ENCODE results near the gene MMP24.
"Not testable (repeated sequence)": the region's sequence is repeated elsewhere in the genome, so short reads cannot be mapped to it uniquely, and the experiment has no call there.

Gene MMP24

DNA sequence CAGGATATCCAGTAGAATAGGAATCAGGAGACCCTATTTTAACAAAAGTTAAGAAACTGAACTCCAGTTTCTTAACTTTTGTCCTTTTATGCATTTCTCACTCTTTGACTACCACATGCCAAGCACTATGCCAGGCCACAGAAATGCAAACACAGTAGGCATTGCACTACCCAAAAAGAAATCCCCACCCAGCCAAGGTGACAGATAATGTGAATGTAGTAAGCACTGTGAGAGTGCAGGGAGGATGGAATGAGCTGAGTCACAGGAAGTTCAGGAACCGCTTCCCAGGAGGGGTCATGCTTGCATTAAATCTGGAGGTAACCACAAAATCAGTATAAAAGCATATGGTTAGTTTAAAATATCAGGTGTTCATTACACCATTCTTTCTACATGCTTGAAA is 85.8 kb downstream of the MMP24 start:
- Histone ChIP-seq H3K27ac (ENCODE audit: low read length) (no peak overlapping the region), H3K4me1 (ENCODE audit: control insufficient read depth, low read depth, low read length) (peaks cover 13% of the 10 kb centered on the region), H3K36me3 (ENCODE audit: control insufficient read depth, low read depth, low read length) (no peaks in the 10 kb centered on the region), H3K9me3 (ENCODE audit: control insufficient read depth, low read depth, low read length) (no peaks in the 10 kb centered on the region), H3K9ac (ENCODE audit: low read length) (no peak overlapping the region), H3K4me3 (ENCODE audit: low read length) (no peak overlapping the region), H3K27me3 (ENCODE audit: control insufficient read depth, insufficient read depth, low read length) (no peaks in the 10 kb centered on the region)

DNA sequence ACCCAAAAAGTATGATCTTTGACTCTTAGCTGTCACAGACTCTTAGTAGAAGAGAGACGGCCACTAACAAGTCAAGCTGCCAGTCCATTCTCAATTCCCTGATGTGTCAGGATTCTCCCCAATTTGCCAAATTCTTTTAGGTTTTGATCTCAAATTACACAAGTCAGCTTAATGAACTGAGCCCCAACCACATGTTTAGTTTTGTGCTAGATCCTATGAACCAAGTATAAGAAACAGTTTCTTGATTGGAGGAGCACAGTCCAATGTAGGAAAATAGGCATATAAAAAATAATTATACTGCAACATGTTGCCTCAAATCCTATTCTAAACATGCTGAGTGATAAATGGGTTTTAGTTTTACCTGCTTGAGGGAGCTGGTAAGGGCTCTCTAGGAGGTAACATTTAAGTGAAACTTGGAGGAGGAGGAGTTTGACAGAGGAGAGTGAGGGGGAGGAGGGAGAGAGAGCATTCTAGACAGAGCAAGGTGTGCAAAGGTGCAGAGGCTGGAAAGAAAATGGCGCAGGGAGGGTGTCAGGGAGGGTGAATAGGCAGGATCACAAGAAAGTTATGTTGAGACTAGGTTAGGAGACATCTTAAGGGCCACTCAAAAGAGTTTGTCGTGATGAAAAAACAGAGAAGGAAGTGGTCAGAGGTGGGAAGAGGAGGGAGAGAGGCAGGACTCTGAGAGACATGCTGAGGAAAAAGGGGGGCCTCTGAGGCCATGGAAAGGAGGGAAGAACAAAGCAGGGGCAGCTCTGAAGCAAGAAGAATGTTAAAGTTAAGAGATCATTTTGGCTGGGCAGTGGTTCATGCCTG is 88.5 kb downstream of the MMP24 start:
- Histone ChIP-seq H3K4me1 (ENCODE audit: control insufficient read depth, low read depth, low read length) (peaks cover 13% of the 10 kb centered on the region), H3K27me3 (ENCODE audit: control insufficient read depth, insufficient read depth, low read length) (no peaks in the 10 kb centered on the region), H3K9me3 (ENCODE audit: control insufficient read depth, low read depth, low read length) (no peaks in the 10 kb centered on the region), H3K9ac (ENCODE audit: low read length) (no peak overlapping the region), H3K4me3 (ENCODE audit: low read length) (no peak overlapping the region), H3K27ac (ENCODE audit: low read length) (no peak overlapping the region), H3K36me3 (ENCODE audit: control insufficient read depth, low read depth, low read length) (no peaks in the 10 kb centered on the region)

DNA sequence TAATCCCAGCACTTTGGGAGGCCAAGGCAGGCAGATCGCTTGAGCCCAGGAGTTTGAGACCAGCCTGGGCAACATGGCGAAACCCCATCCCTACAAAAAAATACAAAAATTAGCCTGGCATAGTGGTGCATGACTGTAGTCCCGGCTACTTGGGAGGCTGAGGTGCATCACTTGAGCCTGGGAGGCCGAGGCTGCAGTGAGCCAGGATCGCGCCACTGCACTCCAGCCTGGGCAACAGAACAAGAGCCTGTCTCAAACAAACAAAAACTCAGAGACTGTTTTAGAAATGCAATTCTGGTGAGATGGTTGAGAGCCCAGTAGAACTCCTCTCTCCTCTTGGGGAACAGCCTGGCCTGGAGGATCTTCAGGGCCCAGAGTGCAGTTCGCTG is 89.1 kb downstream of the MMP24 start:
- H3K4me1 ChIP-seq (ENCODE audit: control insufficient read depth, low read depth, low read length): peaks cover 18% of the 10 kb centered on the region
- H3K4me3 ChIP-seq (ENCODE audit: low read length); H3K36me3 ChIP-seq (ENCODE audit: control insufficient read depth, low read depth, low read length); H3K27ac ChIP-seq (ENCODE audit: low read length); H3K27me3 ChIP-seq (ENCODE audit: control insufficient read depth, insufficient read depth, low read length); H3K9ac ChIP-seq (ENCODE audit: low read length); H3K9me3 ChIP-seq (ENCODE audit: control insufficient read depth, low read depth, low read length): not testable (repeated sequence)

DNA sequence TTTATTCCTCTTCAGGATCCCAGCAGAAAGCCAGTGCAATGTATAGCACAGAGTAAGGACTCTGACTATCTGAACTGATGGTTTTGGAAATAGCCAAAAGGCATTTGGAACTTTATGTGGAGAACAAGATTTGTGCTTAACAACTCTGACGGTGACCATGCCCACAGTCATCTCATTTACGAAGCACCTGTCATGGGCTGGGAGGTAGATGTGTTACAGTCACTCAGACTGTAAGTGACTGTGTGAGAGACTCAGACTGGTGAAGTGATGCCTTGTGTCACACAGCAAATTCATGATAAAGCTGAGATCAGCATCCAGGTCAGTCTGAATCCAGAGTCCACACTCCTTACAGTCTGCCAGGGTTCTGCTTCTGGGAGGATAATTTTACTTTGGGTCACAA is 89.6 kb downstream of the MMP24 start:
- Histone ChIP-seq H3K9me3 (ENCODE audit: control insufficient read depth, low read depth, low read length) (no peaks in the 10 kb centered on the region), H3K36me3 (ENCODE audit: control insufficient read depth, low read depth, low read length) (no peaks in the 10 kb centered on the region), H3K27ac (ENCODE audit: low read length) (no peak overlapping the region), H3K27me3 (ENCODE audit: control insufficient read depth, insufficient read depth, low read length) (no peaks in the 10 kb centered on the region), H3K4me1 (ENCODE audit: control insufficient read depth, low read depth, low read length) (peaks cover 21% of the 10 kb centered on the region), H3K4me3 (ENCODE audit: low read length) (no peak overlapping the region), H3K9ac (ENCODE audit: low read length) (no peak overlapping the region)

DNA sequence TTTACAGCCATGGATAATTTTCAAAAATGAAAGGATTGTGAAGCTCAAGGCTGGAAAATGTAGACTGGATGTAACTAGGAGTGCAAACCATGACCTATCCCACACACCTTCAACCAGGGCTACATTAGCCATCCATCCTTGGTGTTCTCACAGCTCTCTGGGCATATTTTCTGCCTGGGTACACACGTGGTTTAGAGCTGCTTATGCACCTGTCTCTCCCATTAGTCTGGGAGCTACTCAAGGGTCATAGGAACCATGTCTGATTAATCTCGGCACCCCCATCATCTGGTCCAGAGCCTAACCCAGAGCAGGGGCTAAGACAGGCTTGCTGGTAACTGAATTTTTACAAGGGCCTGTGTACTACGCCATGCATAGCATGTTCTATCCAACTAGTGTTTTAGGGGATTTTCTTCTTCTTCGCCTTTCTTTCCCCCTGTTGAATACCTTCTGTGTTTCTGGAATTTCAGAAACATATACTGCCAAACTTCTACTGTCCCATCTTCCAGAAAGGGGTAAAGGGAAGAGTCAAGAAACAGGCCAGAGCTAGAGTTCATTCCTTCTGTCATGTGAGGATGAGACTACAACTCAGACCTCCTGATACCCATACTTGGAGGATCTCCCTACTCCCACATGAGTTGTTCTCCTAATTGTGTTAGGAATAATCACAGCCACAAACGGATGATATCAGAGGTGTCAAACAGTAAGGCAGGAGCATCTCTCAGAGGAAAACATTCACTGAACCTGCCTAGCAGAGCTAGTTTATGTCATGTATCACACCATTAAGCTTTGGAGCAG is 91.1 kb downstream of the MMP24 start:
- Histone ChIP-seq H3K9me3 (ENCODE audit: control insufficient read depth, low read depth, low read length) (no peaks in the 10 kb centered on the region), H3K9ac (ENCODE audit: low read length) (no peak overlapping the region), H3K27ac (ENCODE audit: low read length) (no peak overlapping the region), H3K36me3 (ENCODE audit: control insufficient read depth, low read depth, low read length) (no peaks in the 10 kb centered on the region), H3K4me3 (ENCODE audit: low read length) (no peak overlapping the region), H3K27me3 (ENCODE audit: control insufficient read depth, insufficient read depth, low read length) (no peaks in the 10 kb centered on the region), H3K4me1 (ENCODE audit: control insufficient read depth, low read depth, low read length) (peaks cover 9% of the 10 kb centered on the region)

DNA sequence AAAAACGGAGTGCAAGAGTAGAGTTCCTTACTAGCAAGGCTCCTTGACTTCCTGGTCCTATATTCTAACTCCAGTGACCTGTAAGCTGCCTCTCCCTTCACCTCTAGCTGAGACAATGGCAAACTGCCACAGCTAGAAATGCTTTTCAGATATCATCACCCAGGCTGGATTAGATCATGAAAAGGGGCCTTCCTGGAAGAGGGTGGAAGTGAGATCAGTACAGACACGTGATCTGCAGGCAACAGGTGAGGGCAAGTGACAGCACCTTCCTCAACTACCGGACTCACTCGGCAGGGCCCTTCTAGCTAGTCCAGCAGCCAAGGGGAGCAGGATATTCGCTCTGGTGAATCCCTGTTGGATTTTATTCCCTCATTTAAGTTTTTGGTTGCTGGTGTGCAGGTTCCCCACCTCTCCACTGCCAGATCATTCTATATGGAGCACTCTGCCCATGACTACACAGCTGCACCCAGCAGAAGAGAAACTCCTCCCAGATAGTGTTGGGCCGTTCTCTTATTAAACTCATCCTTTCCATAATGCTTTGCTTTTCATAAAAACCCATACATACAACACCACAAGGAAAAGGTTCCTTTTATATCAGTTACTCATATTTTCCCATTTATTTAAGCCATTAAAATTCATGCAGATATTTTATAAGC is 92.1 kb downstream of the MMP24 start:
- H3K27me3 ChIP-seq (ENCODE audit: control insufficient read depth, insufficient read depth, low read length): no peaks in the 10 kb centered on the region
- peaks cover 8% of the 10 kb centered on the region for H3K4me1 ChIP-seq (ENCODE audit: control insufficient read depth, low read depth, low read length)
- H3K9ac ChIP-seq (ENCODE audit: low read length): no peak overlapping the region
- no peak overlapping the region for H3K27ac ChIP-seq (ENCODE audit: low read length)
- no peaks in the 10 kb centered on the region for H3K36me3 ChIP-seq (ENCODE audit: control insufficient read depth, low read depth, low read length)
- no peaks in the 10 kb centered on the region for H3K9me3 ChIP-seq (ENCODE audit: control insufficient read depth, low read depth, low read length)
- no peak overlapping the region for H3K4me3 ChIP-seq (ENCODE audit: low read length)

DNA sequence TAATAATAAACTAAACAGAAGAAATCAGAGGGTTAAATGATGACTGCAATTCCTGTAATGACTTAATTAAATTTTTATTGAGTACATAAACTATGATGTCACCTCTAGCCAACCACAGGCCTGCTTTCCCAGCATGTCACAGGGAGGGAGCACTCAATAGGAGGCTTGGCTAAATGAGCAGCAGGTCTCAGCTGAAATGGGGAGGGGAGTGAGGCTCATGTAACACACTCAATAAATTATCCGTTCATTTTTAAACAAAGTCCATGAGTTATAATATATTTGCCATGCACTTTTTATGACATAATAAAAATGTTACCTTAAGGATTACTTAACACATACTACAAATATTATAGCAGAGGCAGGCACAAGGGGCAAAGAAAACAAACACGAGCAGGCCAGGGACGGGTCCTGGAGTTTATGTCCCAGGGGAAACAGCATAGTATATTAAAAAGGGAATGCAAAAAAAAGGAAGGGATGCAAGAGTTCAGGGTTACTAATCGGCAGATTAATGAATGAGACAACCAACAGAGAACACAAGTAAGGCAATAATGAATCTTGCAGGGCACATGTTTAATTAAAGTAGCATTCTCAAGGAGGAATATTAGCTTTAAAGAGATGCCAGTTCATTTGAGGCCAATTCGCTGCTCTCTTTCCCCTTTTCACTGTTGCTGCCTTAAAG is 92.8 kb downstream of the MMP24 start:
- no peaks in the 10 kb centered on the region for H3K9me3 ChIP-seq (ENCODE audit: control insufficient read depth, low read depth, low read length)
- no peaks in the 10 kb centered on the region for H3K36me3 ChIP-seq (ENCODE audit: control insufficient read depth, low read depth, low read length)
- no peak overlapping the region for H3K4me3 ChIP-seq (ENCODE audit: low read length)
- no peaks in the 10 kb centered on the region for H3K27me3 ChIP-seq (ENCODE audit: control insufficient read depth, insufficient read depth, low read length)
- peaks cover 8% of the 10 kb centered on the region for H3K4me1 ChIP-seq (ENCODE audit: control insufficient read depth, low read depth, low read length)
- no peak overlapping the region for H3K9ac ChIP-seq (ENCODE audit: low read length)
- H3K27ac ChIP-seq (ENCODE audit: low read length): no peak overlapping the region

DNA sequence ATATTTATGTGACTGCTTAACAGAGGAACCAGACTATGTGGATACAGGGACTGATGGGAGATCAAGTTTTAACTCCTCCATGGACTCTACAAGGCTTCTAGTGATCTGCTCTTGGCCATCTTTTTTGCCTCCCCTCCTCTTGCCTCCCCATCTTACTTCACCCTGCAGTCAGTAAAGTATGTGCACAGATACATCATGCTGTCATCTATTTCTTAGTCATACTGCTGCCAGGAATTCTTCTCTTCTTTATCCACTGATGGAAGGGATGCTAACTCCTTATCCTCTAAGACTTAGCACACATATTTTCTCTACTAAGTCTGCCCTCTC is 93.3 kb downstream of the MMP24 start:
- H3K4me1 ChIP-seq (ENCODE audit: control insufficient read depth, low read depth, low read length): peaks cover 8% of the 10 kb centered on the region
- H3K4me3 ChIP-seq (ENCODE audit: low read length): no peak overlapping the region
- no peak overlapping the region for H3K27ac ChIP-seq (ENCODE audit: low read length)
- no peaks in the 10 kb centered on the region for H3K9me3 ChIP-seq (ENCODE audit: control insufficient read depth, low read depth, low read length)
- H3K27me3 ChIP-seq (ENCODE audit: control insufficient read depth, insufficient read depth, low read length): no peaks in the 10 kb centered on the region
- no peaks in the 10 kb centered on the region for H3K36me3 ChIP-seq (ENCODE audit: control insufficient read depth, low read depth, low read length)
- H3K9ac ChIP-seq (ENCODE audit: low read length): no peak overlapping the region

DNA sequence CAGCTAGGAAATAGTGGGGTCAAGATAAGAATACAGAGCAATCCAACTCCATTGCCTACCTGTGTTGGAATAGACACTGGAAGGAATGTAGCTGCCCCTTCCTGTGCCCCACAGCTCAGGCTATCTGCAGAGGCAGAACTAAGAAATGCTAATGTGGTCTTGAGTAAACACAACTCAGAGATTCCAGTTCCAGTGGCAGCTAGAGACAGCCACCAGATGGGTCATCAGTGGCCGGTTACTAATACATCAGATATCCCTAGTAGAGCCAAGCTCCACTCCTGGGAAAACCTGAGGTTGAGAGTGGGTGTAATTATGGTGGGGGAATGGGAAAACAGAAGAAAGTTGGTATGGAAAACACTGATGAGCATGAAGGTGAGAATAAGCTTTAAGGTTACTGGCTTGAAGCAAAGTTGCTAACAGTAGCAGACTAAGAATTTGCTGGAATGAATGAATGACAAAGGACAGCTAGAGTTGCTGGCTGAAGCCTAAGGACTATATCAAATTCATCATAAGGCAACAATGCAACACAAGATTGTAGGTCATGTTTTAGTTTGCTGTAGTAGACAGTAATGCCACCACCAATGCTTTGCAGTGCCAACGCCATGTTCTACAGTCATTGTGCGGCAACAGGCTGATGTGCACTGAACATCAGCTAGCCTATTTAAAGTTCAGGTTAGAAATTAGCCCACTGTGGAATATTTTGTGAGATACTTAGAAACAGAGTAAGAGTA is 94.1 kb downstream of the MMP24 start:
- no peaks in the 10 kb centered on the region for H3K9me3 ChIP-seq (ENCODE audit: control insufficient read depth, low read depth, low read length)
- H3K27ac ChIP-seq (ENCODE audit: low read length): no peak overlapping the region
- H3K4me3 ChIP-seq (ENCODE audit: low read length): no peak overlapping the region
- peaks cover 8% of the 10 kb centered on the region for H3K4me1 ChIP-seq (ENCODE audit: control insufficient read depth, low read depth, low read length)
- no peak overlapping the region for H3K9ac ChIP-seq (ENCODE audit: low read length)
- H3K27me3 ChIP-seq (ENCODE audit: control insufficient read depth, insufficient read depth, low read length): no peaks in the 10 kb centered on the region
- no peaks in the 10 kb centered on the region for H3K36me3 ChIP-seq (ENCODE audit: control insufficient read depth, low read depth, low read length)

DNA sequence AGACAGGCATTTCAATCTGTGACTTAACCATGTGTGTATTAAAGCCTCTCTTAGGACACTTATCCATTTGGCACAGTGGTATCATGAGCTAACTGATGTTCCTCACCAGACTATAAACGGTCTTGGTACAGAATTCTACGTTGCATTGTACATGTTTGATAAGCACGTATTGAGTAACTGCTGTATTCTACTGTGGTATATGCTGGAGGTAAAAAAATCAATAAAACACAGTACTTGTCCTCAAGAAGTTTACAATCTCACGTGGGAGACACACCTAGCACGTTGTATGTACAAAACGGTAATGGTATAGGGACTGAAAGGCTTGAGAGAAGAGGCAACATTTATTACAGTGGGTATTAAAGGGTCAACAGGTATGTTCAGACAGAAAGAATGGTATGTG is 98.9 kb downstream of the MMP24 start:
- Histone ChIP-seq H3K9ac (ENCODE audit: low read length) (no peak overlapping the region), H3K4me3 (ENCODE audit: low read length) (no peak overlapping the region), H3K9me3 (ENCODE audit: control insufficient read depth, low read depth, low read length) (no peaks in the 10 kb centered on the region), H3K27me3 (ENCODE audit: control insufficient read depth, insufficient read depth, low read length) (no peaks in the 10 kb centered on the region), H3K27ac (ENCODE audit: low read length) (no peak overlapping the region), H3K4me1 (ENCODE audit: control insufficient read depth, low read depth, low read length) (peaks cover 5% of the 10 kb centered on the region), H3K36me3 (ENCODE audit: control insufficient read depth, low read depth, low read length) (no peaks in the 10 kb centered on the region)

All from iPS-18a (cell line).